SK-N-MC (cell line): ENCODE data around the gene RPS6KA3.
A peak's percentile ranks its signal among the peaks of the same experiment; 100 is the strongest.

Experiments used
- DNase-seq: peaks from one replicate; pipeline ENCODE4 v3.0.0-alpha.2; 2011; ENCODE audit warnings: low read depth, low spot score
- H3K27ac ChIP-seq: fragments of 200-600 bp; sonication (generic); 2 replicates; pipeline ENCODE4 v1.5.1; 2016; ENCODE audit warnings: mixed run types
- H3K36me3 ChIP-seq: fragments of 200-600 bp; sonication (generic); 2 replicates; pipeline ENCODE4 v1.6.1; 2017; ENCODE audit warnings: antibody characterized with exemption, low read length, mixed read lengths; ENCODE audit not compliant: insufficient read depth
- H3K4me3 ChIP-seq: fragments of 200-600 bp; sonication (generic); 2 replicates; pipeline ENCODE4 v1.5.1; 2016
- H3K9ac ChIP-seq: fragments of 200-600 bp; sonication (generic); 2 replicates; pipeline ENCODE4 v1.8.0; 2017; ENCODE audit warnings: mixed run types, mixed read lengths; ENCODE audit not compliant: insufficient read length
- H3K9me3 ChIP-seq: fragments of 200-600 bp; sonication (generic); 2 replicates; pipeline ENCODE4 v1.6.1; 2017; ENCODE audit warnings: low read depth, mild to moderate bottlenecking, antibody characterized with exemption, low read length, moderate library complexity, mixed read lengths
- EZH2 ChIP-seq: fragments of 200-600 bp; sonication (generic); IDR thresholded peaks from one replicate; pipeline ENCODE4 v1.6.1; 2017; ENCODE audit warnings: antibody characterized with exemption
- FOXP2 ChIP-seq: optimal IDR thresholded peaks from 2 replicates; pipeline ENCODE3; 2011; ENCODE audit warnings: mild to moderate bottlenecking, moderate library complexity; ENCODE audit not compliant: insufficient read depth; ENCODE audit errors: extremely low read length, control extremely low read depth
- POLR2AphosphoS5 ChIP-seq: IDR thresholded peaks from 2 replicates; pipeline ENCODE4 v1.6.1; 2012; ENCODE audit warnings: mild to moderate bottlenecking, low read depth, low read length, borderline replicate concordance

Gene RPS6KA3

DNA sequence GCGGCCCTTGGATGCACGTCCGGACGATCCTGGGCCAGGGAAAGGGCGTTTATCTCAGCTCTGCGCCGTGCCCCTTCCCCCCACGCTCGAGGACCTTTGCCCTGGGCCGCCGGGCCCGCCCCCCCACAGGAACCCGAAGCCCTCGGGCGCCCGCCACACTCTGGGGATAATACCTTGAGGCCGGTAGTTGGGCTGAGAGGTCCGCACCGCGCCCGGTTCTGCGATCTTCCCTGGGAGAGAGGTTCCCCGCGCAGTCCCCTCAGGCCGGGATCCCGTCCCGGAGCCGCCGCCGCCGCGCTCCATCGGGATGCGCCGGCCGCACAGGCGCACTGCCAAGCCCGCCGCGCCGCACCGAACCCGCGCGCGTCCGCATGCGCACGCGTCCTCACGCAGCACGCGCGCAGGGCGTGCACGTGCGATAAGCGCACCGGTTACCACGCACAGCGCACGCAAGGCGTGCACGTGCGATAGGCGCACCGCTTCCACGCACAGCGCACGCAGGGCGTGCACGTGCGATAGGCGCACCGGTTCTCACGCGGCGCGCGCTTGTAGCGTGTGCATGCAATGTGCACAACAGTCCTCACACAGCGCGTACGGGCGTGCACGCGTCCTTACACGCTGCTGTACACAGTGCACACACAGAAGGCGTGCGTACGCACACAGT is 150.0 kb downstream of the RPS6KA3 start, which contains the start of gene MAP7D2:
MAP7D2 (minus strand) TSS at position 331 of the 664 bp plus-strand sequence; CDS start at position 303, 28 bp downstream.
- no peak for DNase-seq
- Histone ChIP-seq H3K27ac (0 out of 2 replicates have a peak within 1 kb of the TSS, but pooled peaks have one; percentile 36), H3K36me3 (no peaks in the 10 kb centered on the region), H3K9me3 (no peaks in the 10 kb centered on the region), H3K9ac (no peak within 1 kb of the TSS), H3K4me3 (no peak within 1 kb of the TSS)
- TF ChIP-seq EZH2 = no peak
- no peak for TF ChIP-seq POLR2AphosphoS5
- no peak for TF ChIP-seq FOXP2

DNA sequence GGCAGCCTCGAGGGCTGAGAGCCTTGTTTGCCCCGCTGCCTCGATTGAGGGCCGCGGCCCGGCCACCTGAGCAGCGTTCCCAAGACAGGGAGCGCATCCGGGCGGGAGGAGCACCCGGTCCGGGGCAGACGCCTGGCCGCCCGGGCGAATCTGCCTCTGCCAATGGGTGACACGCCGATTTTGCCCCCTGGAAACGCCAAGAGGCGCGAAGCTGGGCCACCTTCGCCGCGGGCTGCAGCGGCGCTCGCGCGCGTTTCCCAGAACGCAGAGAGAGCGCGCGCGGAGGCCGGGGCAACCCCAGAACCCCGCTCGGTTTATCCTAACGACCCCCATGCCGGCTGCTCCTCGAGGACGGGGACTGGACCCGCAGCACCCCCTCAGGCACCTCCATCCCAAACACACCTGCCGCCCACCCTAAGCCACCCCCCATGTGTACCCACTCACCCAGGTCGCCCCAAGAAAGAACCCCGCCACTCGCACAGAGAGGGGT is 150.6 kb downstream of the RPS6KA3 start:
- H3K9me3 ChIP-seq = no peaks in the 10 kb centered on the region
- TF ChIP-seq POLR2AphosphoS5 = no peak
- TF ChIP-seq FOXP2 = no peak
- no peak for TF ChIP-seq EZH2
- no peak for DNase-seq
- H3K4me3 ChIP-seq = no peak overlapping the region
- H3K36me3 ChIP-seq = no peaks in the 10 kb centered on the region
- H3K27ac ChIP-seq = no peak overlapping the region
- no peak overlapping the region for H3K9ac ChIP-seq

DNA sequence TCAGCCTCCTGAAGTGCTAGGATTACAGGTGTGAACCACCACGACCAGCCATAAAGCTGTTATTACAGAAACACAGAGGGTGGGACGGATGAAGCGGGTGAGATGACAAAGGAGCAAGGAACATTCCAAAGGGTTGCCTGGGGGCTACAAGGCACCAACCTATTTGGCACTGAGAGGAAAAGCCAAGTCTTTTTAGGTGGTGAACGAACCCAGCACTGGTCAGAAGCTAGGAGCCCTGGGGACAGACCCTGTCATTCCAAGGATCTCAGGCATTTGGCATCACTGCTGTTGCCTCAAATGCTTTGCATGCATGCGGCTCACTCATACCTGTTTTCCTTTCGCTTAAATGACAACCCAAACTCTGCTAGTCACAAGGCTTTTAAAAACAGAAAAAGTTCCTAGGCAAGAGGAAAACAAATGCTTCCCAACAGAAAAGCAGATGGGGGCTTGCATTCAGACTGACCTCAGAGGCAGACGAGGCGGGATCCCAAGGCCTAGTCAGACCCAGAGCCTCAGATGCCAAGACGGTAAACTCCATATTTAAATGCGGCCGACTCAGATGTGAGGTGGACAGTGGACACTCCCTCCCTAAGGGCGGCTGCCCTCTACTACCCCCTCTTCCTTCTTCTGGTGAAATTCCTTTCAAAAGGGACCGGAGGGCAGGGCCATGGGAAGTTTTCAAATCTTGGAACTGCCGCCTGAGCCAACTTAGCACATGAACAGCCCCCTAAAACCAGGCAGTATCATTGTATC is 154.5 kb downstream of the RPS6KA3 start:
- no peak for TF ChIP-seq EZH2
- no peak for TF ChIP-seq FOXP2
- TF ChIP-seq POLR2AphosphoS5 = no peak
- H3K27ac ChIP-seq = no peak overlapping the region
- H3K36me3 ChIP-seq = no peaks in the 10 kb centered on the region

DNA sequence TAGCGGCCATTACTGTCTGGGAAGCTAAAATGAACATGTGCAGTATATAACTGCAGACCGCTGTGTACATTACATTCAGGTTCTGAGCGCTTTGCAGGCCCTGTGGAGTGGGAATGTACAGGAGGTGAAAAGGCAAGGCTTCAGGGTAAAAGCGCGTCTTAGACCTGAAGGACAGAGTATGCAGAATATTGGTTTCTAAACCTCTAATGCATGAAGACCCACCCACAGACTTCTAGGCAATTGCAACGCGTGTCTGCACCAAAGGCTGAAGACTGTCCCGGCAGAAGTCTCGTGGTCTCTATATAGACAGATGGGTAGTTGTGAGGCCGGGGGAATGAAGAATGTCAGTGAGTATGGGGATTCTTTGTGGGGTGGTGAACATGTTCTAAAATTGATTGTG is 155.4 kb downstream of the RPS6KA3 start:
- TF ChIP-seq POLR2AphosphoS5 (no peak), FOXP2 (no peak), EZH2 (no peak)
- no peak for DNase-seq
- Histone ChIP-seq H3K4me3 (no peak overlapping the region), H3K9ac (no peak overlapping the region), H3K27ac (no peak overlapping the region), H3K9me3 (no peaks in the 10 kb centered on the region), H3K36me3 (no peaks in the 10 kb centered on the region)

More for the DNA sequence above, 154.5 kb downstream of the RPS6KA3 start:
- no peak for DNase-seq
- Histone ChIP-seq H3K9me3 (no peaks in the 10 kb centered on the region), H3K4me3 (no peak overlapping the region), H3K9ac (no peak overlapping the region)

DNA sequence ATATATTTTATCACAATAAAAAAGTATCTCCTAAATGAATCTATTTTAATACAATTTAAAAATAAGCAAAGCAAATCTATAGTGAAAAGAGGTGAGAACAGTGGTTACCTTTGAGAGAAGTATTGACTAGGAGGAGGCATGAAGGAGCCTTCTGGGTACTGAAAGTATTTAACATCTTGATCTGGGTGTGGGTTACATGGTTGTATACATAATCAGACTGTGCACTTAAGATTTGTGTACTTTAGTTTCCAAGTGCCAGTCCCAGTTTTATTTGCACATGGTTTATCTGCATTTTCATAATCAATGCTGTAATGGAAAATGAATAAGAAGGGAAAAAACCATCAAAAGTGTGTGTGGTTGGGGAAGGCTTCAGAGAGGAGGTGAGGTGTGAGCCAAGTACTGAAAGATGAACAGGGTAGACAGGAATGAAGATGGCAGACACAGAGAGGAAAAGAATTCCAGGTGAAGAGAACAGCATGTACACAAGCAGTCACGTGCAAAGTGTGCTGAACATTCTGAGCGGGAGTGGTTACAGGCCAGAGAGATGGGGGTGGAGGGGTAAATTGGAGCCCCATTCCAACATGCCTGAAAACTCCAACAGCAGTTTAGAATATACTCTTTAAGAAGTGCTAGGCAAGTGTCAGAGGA is 164.7 kb downstream of the RPS6KA3 start:
- DNase-seq = no peak
- H3K4me3 ChIP-seq = no peak overlapping the region
- H3K27ac ChIP-seq = no peak overlapping the region
- H3K9me3 ChIP-seq = no peaks in the 10 kb centered on the region
- no peak for TF ChIP-seq POLR2AphosphoS5
- TF ChIP-seq FOXP2 = no peak
- TF ChIP-seq EZH2 = no peak
- no peak overlapping the region for H3K9ac ChIP-seq
- H3K36me3 ChIP-seq = no peaks in the 10 kb centered on the region
